ENCODE results near the gene TNRC18.

DNA sequence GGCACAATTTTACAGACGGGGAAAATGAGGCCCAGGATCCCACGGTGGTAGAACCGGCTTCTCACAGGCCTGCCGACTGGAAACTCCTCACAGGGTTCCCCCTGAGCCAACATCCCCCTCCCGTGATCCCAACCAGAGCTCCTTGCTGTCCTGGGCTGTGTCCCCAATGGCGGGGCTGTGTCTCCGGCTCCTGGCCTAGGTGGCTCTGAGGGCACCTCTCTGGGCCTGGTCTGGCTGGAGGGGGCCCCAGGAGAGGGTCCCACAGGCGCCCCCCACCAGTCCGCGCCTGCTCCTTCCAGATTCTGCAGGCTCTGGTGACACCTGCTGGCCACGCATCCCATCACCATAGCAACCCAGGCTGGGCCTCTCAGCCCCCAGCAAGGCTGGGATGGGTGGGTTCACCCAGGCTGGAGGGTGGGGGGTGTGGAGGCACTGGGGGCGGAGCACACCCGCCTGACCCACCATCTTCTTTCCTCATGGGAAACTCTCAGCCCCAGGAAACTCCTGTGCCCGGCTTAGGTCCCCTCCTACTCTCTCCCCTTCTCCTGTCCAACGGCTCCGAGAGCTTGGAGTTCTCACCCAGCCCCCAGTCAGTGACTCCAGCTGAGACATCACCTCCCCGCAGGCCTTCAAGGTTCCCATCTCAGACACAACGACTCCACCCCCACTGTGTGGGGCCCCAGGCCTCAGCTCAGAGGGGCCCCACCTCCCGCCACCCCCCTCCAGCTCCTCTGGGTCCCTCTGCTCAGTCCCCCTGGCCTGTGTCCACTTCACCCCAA lies 27.1 kb upstream of the TNRC18 start:
- TF ChIP-seq NRF1 (conservative IDR thresholded peaks at IDR 0.05 in 1 of 2, IDR thresholded peaks at IDR 0.05 in 1 of 2) = no peak
- no peak for TF ChIP-seq EGR1 (conservative IDR thresholded peaks at IDR 0.05)
- no peak for TF ChIP-seq ZNF274 (IDR thresholded peaks at IDR 0.05; ENCODE audit: borderline replicate concordance, low read depth, low read length)
- no peak for TF ChIP-seq ATF3 (IDR thresholded peaks at IDR 0.05)
- no peak for TF ChIP-seq ATF3 (CRISPR knock-in tag; conservative IDR thresholded peaks at IDR 0.05)
- TF ChIP-seq CTCF (IDR thresholded peaks at IDR 0.05 in 2 of 3, conservative IDR thresholded peaks at IDR 0.05 in 1 of 3; ENCODE audit: insufficient read depth in 2 of 3, low read depth in 1 of 3, low read length in 3 of 3) = peak; percentile 69 to 77 (median 75)
- TF ChIP-seq IRF2 (CRISPR knock-in tag; IDR thresholded peaks at IDR 0.05) = no peak
- no peak for TF ChIP-seq NFYB (IDR thresholded peaks at IDR 0.05; ENCODE audit: extremely low read depth, insufficient read length)
- no peak; the same call in 1 of the 2 replicates for TF ChIP-seq STAG1 (CRISPR knock-in tag; IDR thresholded peaks at IDR 0.05; ENCODE audit: borderline replicate concordance)
- TF ChIP-seq ELK1 (CRISPR knock-in tag; IDR thresholded peaks at IDR 0.05) = no peak
- no peak for TF ChIP-seq RAD51 (IDR thresholded peaks at IDR 0.05; ENCODE audit: borderline replicate concordance, low read depth)
- TF ChIP-seq PHF8 (IDR thresholded peaks at IDR 0.05; ENCODE audit: borderline replicate concordance, low read length) = no peak
